IMR-90 (cell line): ENCODE measurements around the gene RPS6KA2. TPM values are rescaled to one million over a fixed set of nuclear protein-coding genes. Genes with fewer than 3 reads are reported as not detected.
A peak's percentile ranks its signal among the peaks of the same experiment; 100 is the strongest.

Source experiments
- ATAC-seq: fragments of 200-7000 bp; cut with Tn5 transposase; 2 replicates; pipeline ENCODE4 v1.9.1; 2020; ENCODE audit warnings: low read depth, mild to moderate bottlenecking, moderate library complexity
- BruUV-seq: library from RNA; stranded (reverse); fragments of 400-500 nt; replicated peaks from 2 replicates; lab custom pipeline; 2021; lab: Mats Ljungman, UMichigan
- CTCF ChIA-PET: fragments of 300-600 bp; formaldehyde crosslinking; extraction: SDS; loops from one replicate; lab custom pipeline; 2021; ENCODE audit warnings: antibody characterized with exemption; lab: Yijun Ruan, JAX
- POLR2A ChIA-PET: fragments of 300-600 bp; sonication (Branson Sonifier 250); formaldehyde crosslinking; loops from one replicate; lab custom pipeline; 2022; ENCODE audit warnings: antibody characterized with exemption; ENCODE audit not compliant: unreplicated experiment; lab: Charles Lee
- DNase-seq: peaks from one replicate; pipeline ENCODE4 v3.0.0; 2013
- H2AFZ ChIP-seq: replicated peaks from 2 replicates; pipeline ENCODE3; 2013; ENCODE audit warnings: low read length, mild to moderate bottlenecking; ENCODE audit not compliant: poor library complexity
- H2AK5ac ChIP-seq: 2 replicates; pipeline ENCODE4 v1.6.1; 2013; ENCODE audit warnings: low read depth, low read length, inconsistent platforms
- H2AK9ac ChIP-seq: replicated peaks from 2 replicates; pipeline ENCODE3; 2013; ENCODE audit warnings: mild to moderate bottlenecking, low read depth, low read length, moderate library complexity; ENCODE audit not compliant: poor library complexity
- H2BK120ac ChIP-seq: 2 replicates; pipeline ENCODE4 v1.6.1; 2013; ENCODE audit warnings: low read depth, low read length, inconsistent platforms
- H2BK15ac ChIP-seq: 3 replicates; pipeline ENCODE4 v1.6.1; 2013; ENCODE audit warnings: low read depth, low read length, inconsistent platforms
- H2BK20ac ChIP-seq: 2 replicates; pipeline ENCODE4 v1.6.1; 2013; ENCODE audit warnings: low read depth, mild to moderate bottlenecking, inconsistent platforms, low read length, moderate library complexity
- H2BK5ac ChIP-seq: 2 replicates; pipeline ENCODE4 v1.6.1; 2013; ENCODE audit warnings: mild to moderate bottlenecking, low read depth, low read length, inconsistent platforms; ENCODE audit not compliant: poor library complexity, severe bottlenecking
- H3K14ac ChIP-seq: replicated peaks from 2 replicates; pipeline ENCODE4 v1.6.1; 2013; ENCODE audit warnings: low read depth, low read length, inconsistent platforms
- H3K18ac ChIP-seq: 2 replicates; pipeline ENCODE4 v1.6.1; 2013; ENCODE audit warnings: low read depth, low read length, control low read depth
- H3K23ac ChIP-seq: 2 replicates; pipeline ENCODE4 v1.6.1; 2013; ENCODE audit warnings: low read depth, low read length, inconsistent platforms
- H3K27ac ChIP-seq: 2 replicates; pipeline ENCODE4 v1.5.1; 2013; ENCODE audit warnings: mild to moderate bottlenecking, control low read depth, low read length; ENCODE audit not compliant: insufficient read depth
- H3K27me3 ChIP-seq: 2 replicates; pipeline ENCODE4 v1.6.1; 2013; ENCODE audit warnings: low read length; ENCODE audit not compliant: control insufficient read depth, insufficient read depth
- H3K36me3 ChIP-seq: 2 replicates; pipeline ENCODE4 v1.6.1; 2013; ENCODE audit warnings: low read length, mixed read lengths; ENCODE audit not compliant: control insufficient read depth, insufficient read depth
- H3K4ac ChIP-seq: 2 replicates; pipeline ENCODE4 v1.6.1; 2013; ENCODE audit warnings: low read depth, low read length, inconsistent platforms
- H3K4me1 ChIP-seq: 2 replicates; pipeline ENCODE4 v1.6.1; 2013; ENCODE audit warnings: low read length, mixed read lengths; ENCODE audit not compliant: control insufficient read depth, insufficient read depth
- H3K4me2 ChIP-seq: 2 replicates; pipeline ENCODE4 v1.6.1; 2013; ENCODE audit warnings: low read depth, mild to moderate bottlenecking, control low read depth, low read length, moderate library complexity
- H3K4me3 ChIP-seq: 2 replicates; pipeline ENCODE4 v1.5.1; 2013; ENCODE audit warnings: low read depth, mild to moderate bottlenecking, control low read depth, low read length, moderate library complexity; ENCODE audit not compliant: insufficient read depth
- H3K56ac ChIP-seq: 2 replicates; pipeline ENCODE4 v1.6.1; 2013; ENCODE audit warnings: low read length, inconsistent platforms; ENCODE audit not compliant: insufficient read depth; ENCODE audit errors: extremely low read depth
- H3K79me1 ChIP-seq, 2 experiments: 2 replicates each; pipeline ENCODE4 v1.6.1; 2013; ENCODE audit warnings: low read length in 2 of 2, inconsistent platforms in 1 of 2, low read depth in 1 of 2
- H3K9ac ChIP-seq: 2 replicates; pipeline ENCODE4 v1.6.1; 2013; ENCODE audit warnings: low read depth, low read length, control low read depth
- H3K9me1 ChIP-seq: 2 replicates; pipeline ENCODE4 v1.6.1; 2013; ENCODE audit warnings: low read length, inconsistent platforms; ENCODE audit not compliant: insufficient read depth
- H3K9me3 ChIP-seq: 2 replicates; pipeline ENCODE4 v1.6.1; 2013; ENCODE audit warnings: low read length; ENCODE audit not compliant: control insufficient read depth, insufficient read depth
- H4K20me1 ChIP-seq: 2 replicates; pipeline ENCODE4 v1.6.1; 2013; ENCODE audit warnings: low read length, inconsistent platforms; ENCODE audit not compliant: insufficient read depth
- H4K5ac ChIP-seq: 2 replicates; pipeline ENCODE4 v1.6.1; 2013; ENCODE audit warnings: mild to moderate bottlenecking, low read depth, low read length, control low read depth
- H4K8ac ChIP-seq, 2 experiments: 2 replicates each; pipeline ENCODE4 v1.6.1; 2013; ENCODE audit warnings: low read depth in 2 of 2, low read length in 2 of 2, control low read depth in 1 of 2, inconsistent platforms in 1 of 2
- H4K91ac ChIP-seq: 2 replicates; pipeline ENCODE4 v1.6.1; 2013; ENCODE audit warnings: low read depth, low read length, inconsistent platforms; ENCODE audit not compliant: insufficient read depth
- CEBPB ChIP-seq: IDR thresholded peaks from 2 replicates; pipeline ENCODE4 v1.6.1; 2012; ENCODE audit warnings: low read depth, low read length, improper control_type of control experiment
- POLR2A ChIP-seq: IDR thresholded peaks from 2 replicates; pipeline ENCODE4 v1.6.1; 2012; ENCODE audit warnings: mild to moderate bottlenecking, low read depth, low read length
- RFX5 ChIP-seq: IDR thresholded peaks from 2 replicates; pipeline ENCODE4 v1.8.0; 2012; ENCODE audit warnings: low read depth, mild to moderate bottlenecking, low read length, moderate library complexity
- WGBS, 2 experiments: methylation state at CpG; one replicate each; pipeline versions ENCODE4 v1.1.5 to v1.1.7; 2013; ENCODE audit warnings: missing lambda C conversion rate in 2 of 2; ENCODE audit not compliant: insufficient read length in 1 of 2; ENCODE audit errors: extremely low coverage in 2 of 2; 5-methylcytosine and 5-hydroxymethylcytosine counted together
- dilution Hi-C: fragments of 300-500 bp; cut with HindIII; formaldehyde crosslinking; loops from one replicate; pipeline ENCODE4 v1.14.3; 2018; ENCODE audit warnings: low sequenced_read_pairs; ENCODE audit not compliant: unreplicated experiment
- in situ Hi-C: fragments of 300-500 bp; cut with MboI; formaldehyde crosslinking; loops from 3 replicates; pipeline ENCODE4 v1.14.3; 2019; ENCODE audit warnings: low sequenced_read_pairs, inconsistent platforms, mixed read lengths
- intact Hi-C: fragments of 100-400 bp; cut with micrococcal nuclease; formaldehyde crosslinking; loops from 2 replicates; pipeline ENCODE4 v1.10.0; 2022
- polyA plus RNA-seq, 3 experiments: library from polyadenylated mRNA; depleted of rRNA; stranded (reverse); fragments of >200 nt; gene quantifications; 2 replicates each; pipeline ENCODE4 v1.2.3, GENCODE V29; 2012; ENCODE audit warnings: low replicate concordance in 1 of 3
- total RNA-seq: library from RNA; depleted of rRNA; stranded (reverse); fragments of >200 nt; gene quantifications from 2 replicates; pipeline ENCODE4 v1.2.3, GENCODE V29; 2012
- TF ChIP-seq, protein P1 (sequence below): fragments of 150-350 bp; IDR thresholded peaks from 2 replicates; pipeline ENCODE4 v1.6.1; 2016; ENCODE audit warnings: low read depth, mild to moderate bottlenecking, low read length, moderate library complexity, borderline replicate concordance

RPS6KA2 gene
- total and polyA plus RNA-seq, 2 of the 4 experiments (the other 2 are of a cell fraction), result 26.9 to 31.3 TPM

DNA sequence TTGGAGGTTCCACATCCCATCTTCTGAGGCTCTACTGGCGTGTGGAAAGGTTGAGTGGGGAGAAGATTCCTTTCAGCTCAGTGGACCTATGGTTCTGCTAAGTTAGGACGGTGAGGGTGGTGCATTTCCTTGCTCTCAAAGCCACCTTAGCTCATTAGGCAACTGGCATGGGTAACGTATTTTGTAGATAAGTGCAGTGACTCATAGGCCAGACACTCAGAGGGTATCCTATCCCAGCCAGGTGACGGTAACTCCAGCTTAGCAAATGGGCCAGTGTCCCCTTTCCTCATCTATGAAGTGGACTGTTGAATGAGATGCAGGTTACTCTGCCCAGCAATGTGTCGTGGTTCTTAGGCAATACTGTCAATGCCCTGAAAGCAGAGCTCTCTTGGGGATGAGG, 3.7 kb downstream of the RPS6KA2 start:
- peak overlapping the region; percentile 26 for H2AFZ ChIP-seq
- TF ChIP-seq RFX5, result no peak
- no peak for TF ChIP-seq POLR2A
- TF ChIP-seq, protein P1, sequence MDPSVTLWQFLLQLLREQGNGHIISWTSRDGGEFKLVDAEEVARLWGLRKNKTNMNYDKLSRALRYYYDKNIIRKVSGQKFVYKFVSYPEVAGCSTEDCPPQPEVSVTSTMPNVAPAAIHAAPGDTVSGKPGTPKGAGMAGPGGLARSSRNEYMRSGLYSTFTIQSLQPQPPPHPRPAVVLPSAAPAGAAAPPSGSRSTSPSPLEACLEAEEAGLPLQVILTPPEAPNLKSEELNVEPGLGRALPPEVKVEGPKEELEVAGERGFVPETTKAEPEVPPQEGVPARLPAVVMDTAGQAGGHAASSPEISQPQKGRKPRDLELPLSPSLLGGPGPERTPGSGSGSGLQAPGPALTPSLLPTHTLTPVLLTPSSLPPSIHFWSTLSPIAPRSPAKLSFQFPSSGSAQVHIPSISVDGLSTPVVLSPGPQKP, result no peak
- TF ChIP-seq CEBPB, result 0 out of 2 replicates have a peak, but pooled peaks have one; percentile 1
- DNase-seq (no peak), ATAC-seq (no peak)
- peak overlapping the region; percentile 13 for H3K14ac ChIP-seq
- no peak overlapping the region; the same call in 1 of the 2 replicates for H3K27ac ChIP-seq
- no peaks in the 10 kb centered on the region for H3K9me3 ChIP-seq
- peak overlapping the region; percentile 8; the same call in 1 of the 2 replicates for H3K4ac ChIP-seq
- in situ Hi-C loops (no loop called here), intact Hi-C loops (no loop called here), dilution Hi-C loops (no loop called here)
- H4K20me1 ChIP-seq, result peaks cover 4% of the 10 kb centered on the region; the same call in 1 of the 2 replicates
- ChIA-PET POLR2A (no interaction called here), CTCF (interaction anchor here (1.4 kb wide), 1 partner anchor 24 kb away, joined by 3 read pairs; no protein-coding TSS in a partner anchor)
- H2BK20ac ChIP-seq, result peak overlapping the region; percentile 34; the same call in 1 of the 2 replicates
- H3K23ac ChIP-seq, result no peak overlapping the region; the same call in 1 of the 2 replicates
- no peak overlapping the region for H3K4me3 ChIP-seq
- no peak overlapping the region for H4K5ac ChIP-seq
- no peak overlapping the region for H2BK5ac ChIP-seq
- WGBS, 2 experiments, result no CpG with 5 or more reads among the region's 5 CpGs
- BruUV-seq, result no TSS peak
- H3K9me1 ChIP-seq, result peaks cover 21% of the 10 kb centered on the region
- no peak overlapping the region for H3K56ac ChIP-seq
- H3K36me3 ChIP-seq, result peaks cover 6% of the 10 kb centered on the region
- H3K4me2 ChIP-seq, result no peak overlapping the region; the same call in 1 of the 2 replicates
- peak overlapping the region; percentile 47; the same call in 1 of the 2 replicates for H2AK5ac ChIP-seq
- H3K18ac ChIP-seq, result peak overlapping the region; percentile 10; the same call in 1 of the 2 replicates
- no peaks in the 10 kb centered on the region for H3K27me3 ChIP-seq
- no peak overlapping the region for H2AK9ac ChIP-seq
- no peak overlapping the region for H3K9ac ChIP-seq
- no peak overlapping the region for H4K91ac ChIP-seq
- peaks cover 28 to 58% of the 10 kb centered on the region in 2 experiments for H3K79me1 ChIP-seq
- H4K8ac ChIP-seq, result peak overlapping the region in 1 of 2 experiments; percentile 9; a peak in 2 of 4 replicates
- peak overlapping the region; percentile 65; the same call in 1 of the 3 replicates for H2BK15ac ChIP-seq
- peaks cover 30% of the 10 kb centered on the region for H3K4me1 ChIP-seq
- H2BK120ac ChIP-seq, result no peak overlapping the region
